ENCODE data around the gene TRRAP. TPM values are rescaled to one million over a fixed set of nuclear protein-coding genes. Genes with fewer than 3 reads are reported as not detected.

The TRRAP gene
- total and polyA plus RNA-seq, 2 of the 8 experiments (the other 6 are each of a cell fraction or from before 2014, with no cell fraction given): 21.7 to 48.6 TPM

DNA sequence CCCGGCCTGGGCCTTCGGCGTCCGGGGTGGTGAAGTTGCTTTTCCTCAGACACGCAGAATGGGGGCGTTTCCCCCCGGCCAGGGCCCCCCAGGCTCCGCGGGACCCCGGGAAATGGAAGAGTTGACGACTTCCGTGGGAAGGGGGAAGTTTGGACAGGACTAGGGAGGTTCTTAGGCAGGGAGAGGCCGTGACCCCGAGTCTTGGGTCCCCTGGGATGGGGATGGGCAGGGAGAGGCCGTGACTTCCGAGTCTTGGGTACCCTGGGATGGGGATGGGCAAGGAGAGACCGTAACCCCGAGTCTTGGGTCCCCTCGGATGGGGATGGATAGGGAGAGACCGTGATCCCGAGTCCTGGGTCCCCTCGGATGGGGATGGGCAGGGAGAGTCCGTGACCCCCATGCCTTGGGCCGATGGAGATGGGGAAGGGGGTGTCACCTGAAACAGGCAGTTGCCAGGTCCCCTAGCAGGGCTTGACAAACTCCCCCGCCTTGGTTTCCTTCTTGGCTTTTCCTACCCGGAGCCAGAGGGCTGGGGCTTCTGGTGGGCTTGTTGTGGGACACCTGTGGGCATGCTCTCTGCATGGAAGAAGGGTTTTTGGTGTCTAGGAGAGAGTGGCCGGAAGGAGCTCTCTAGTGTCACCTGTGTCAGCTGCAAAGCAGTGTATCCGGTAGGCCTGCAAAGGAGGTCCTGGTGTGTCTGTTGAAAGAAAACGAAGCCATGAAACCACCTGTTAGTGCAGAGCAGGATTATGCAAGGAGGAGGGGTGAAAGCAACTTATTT, 1.1 kb downstream of the TRRAP start:
- FAIRE-seq (no peak), DNase-seq (ENCODE audit: low read depth in 1 of 2, low spot score in 2 of 2) (peak in 1 of 2 experiments; percentile 50)
- WGBS, 2 experiments (ENCODE audit: extremely low coverage in 1 of 2, insufficient coverage in 1 of 2, insufficient read length in 1 of 2, insufficient replicate concordance in 2 of 2, low coverage in 1 of 2, low lambda C conversion rate in 2 of 2, missing lambda C conversion rate in 1 of 2): 30% methylated on average over 23 of the region's 29 CpGs; no CpG with 5 or more reads in 1 of the 2 experiments
- no peak overlapping the region for H4K91ac ChIP-seq (replicated peaks; ENCODE audit: insufficient read length, low read length)
- H3K14ac ChIP-seq (ENCODE audit: insufficient read length): no peak overlapping the region
- peak overlapping the region; percentile 52 to 67 (median 58); a peak in 6 of 7 replicates for H3K9ac ChIP-seq (replicated peaks in 1 of 4; ENCODE audit: extremely low read depth in 1 of 4, low read depth in 3 of 4, low read length in 3 of 4)
- peaks cover 5% of the 10 kb centered on the region for H3K79me1 ChIP-seq (ENCODE audit: low read depth, low read length)
- peaks cover 12 to 23% of the 10 kb centered on the region in 2 experiments for H3K79me2 ChIP-seq (ENCODE audit: control insufficient read depth in 1 of 2, insufficient read depth in 2 of 2, low read length in 2 of 2)
- no peak overlapping the region for H2AFZ ChIP-seq (ENCODE audit: low read length)
- peak overlapping the region; percentile 74 to 99 (median 80) for H3K4me3 ChIP-seq (ENCODE audit: extremely low read depth in 1 of 4, insufficient read depth in 2 of 4, low read depth in 3 of 4, low read length in 4 of 4)
- H2BK20ac ChIP-seq (ENCODE audit: low read length): no peak overlapping the region
- H3K4me1 ChIP-seq (replicated peaks in 1 of 4; ENCODE audit: control insufficient read depth in 3 of 4, insufficient read depth in 4 of 4, low read length in 3 of 4): peaks cover 0 to 13% (median 5%) of the 10 kb centered on the region in 4 experiments; a peak in 5 of 7 replicates
- H3K9me3 ChIP-seq (ENCODE audit: insufficient read depth in 2 of 2, low read depth in 1 of 2, low read length in 1 of 2): no peaks in the 10 kb centered on the region
- H2BK120ac ChIP-seq (replicated peaks; ENCODE audit: low read depth, low read length): no peak overlapping the region
- peak overlapping the region; percentile 32 for H3K56ac ChIP-seq (replicated peaks; ENCODE audit: insufficient read length, low read depth, low read length)
- no peak overlapping the region for H3K18ac ChIP-seq (ENCODE audit: extremely low read depth, low read length)
- 0 out of 2 replicates have a peak overlapping the region, but pooled peaks have one; percentile 29 for H3K27ac ChIP-seq (ENCODE audit: low read depth, low read length)
- ChIA-PET CTCF (ENCODE audit: partially characterized antibody) (interaction anchor here (0.6 to 2.4 kb wide), 18 partner anchors 8 to 1867 kb away, joined by 3 to 9 read pairs (median 3); no protein-coding TSS in a partner anchor), POLR2A (ENCODE audit: partially characterized antibody) (interaction anchor here (0.6 to 1.9 kb wide), 7 partner anchors 9 to 529 kb away, joined by 3 to 12 read pairs (median 3); partner anchors contain the start of genes BUD31, PDAP1 and TMEM130)
- no peak overlapping the region for H3K23ac ChIP-seq (ENCODE audit: insufficient read length)
- no peak overlapping the region for H4K8ac ChIP-seq (ENCODE audit: extremely low read depth, insufficient read depth, low read length)
- H2AK5ac ChIP-seq (ENCODE audit: low read depth, low read length): no peak overlapping the region
- H3K23me2 ChIP-seq (ENCODE audit: low read depth, low read length): peaks cover 6% of the 10 kb centered on the region
- H2BK5ac ChIP-seq (ENCODE audit: low read depth, low read length): no peak overlapping the region
- H4K20me1 ChIP-seq (replicated peaks in 1 of 2; ENCODE audit: control insufficient read depth in 1 of 2, insufficient read depth in 2 of 2, low read length in 2 of 2): peaks cover 6 to 14% of the 10 kb centered on the region in 2 experiments
- no peak overlapping the region for H4K5ac ChIP-seq (ENCODE audit: insufficient read length, low read depth, low read length)
- no peak overlapping the region for H2BK15ac ChIP-seq (ENCODE audit: low read length)
- H3K27me3 ChIP-seq (replicated peaks in 1 of 4; ENCODE audit: control insufficient read depth in 3 of 4, extremely low read depth in 1 of 4, insufficient read depth in 3 of 4, low read length in 3 of 4): no peaks in the 10 kb centered on the region
- H3K4ac ChIP-seq (replicated peaks; ENCODE audit: insufficient read length, low read depth, low read length): no peak overlapping the region
- no peak overlapping the region for H2BK12ac ChIP-seq (ENCODE audit: low read depth, low read length)
- peak overlapping the region; percentile 73 to 96 for H3K4me2 ChIP-seq (ENCODE audit: insufficient read depth in 1 of 2, low read depth in 2 of 2, low read length in 2 of 2)
- peaks cover 1 to 31% (median 26%) of the 10 kb centered on the region in 4 experiments for H3K36me3 ChIP-seq (ENCODE audit: control insufficient read depth in 2 of 4, insufficient read depth in 4 of 4, low read length in 3 of 4)
- TF ChIP-seq SIN3A (conservative IDR thresholded peaks at IDR 0.05 in 1 of 2, IDR thresholded peaks at IDR 0.05 in 1 of 2; ENCODE audit: low read depth in 1 of 2, low read length in 2 of 2) (0 out of 4 replicates have a peak, but pooled peaks of 1 of the 2 experiments have one; percentile 21), HDAC2 (IDR thresholded peaks at IDR 0.05; ENCODE audit: borderline replicate concordance in 1 of 2, low read depth in 2 of 2, low read length in 2 of 2) (0 out of 4 replicates have a peak, but pooled peaks of 1 of the 2 experiments have one; percentile 55), JUN (IDR thresholded peaks at IDR 0.05; ENCODE audit: low read depth, low read length) (no peak), SUZ12 (IDR thresholded peaks at IDR 0.05; ENCODE audit: low read length) (no peak), SP1 (IDR thresholded peaks at IDR 0.05; ENCODE audit: low read depth, low read length) (no peak), CHD2 (IDR thresholded peaks at IDR 0.05; ENCODE audit: low read length) (no peak)
- TF ChIP-seq, protein P1, sequence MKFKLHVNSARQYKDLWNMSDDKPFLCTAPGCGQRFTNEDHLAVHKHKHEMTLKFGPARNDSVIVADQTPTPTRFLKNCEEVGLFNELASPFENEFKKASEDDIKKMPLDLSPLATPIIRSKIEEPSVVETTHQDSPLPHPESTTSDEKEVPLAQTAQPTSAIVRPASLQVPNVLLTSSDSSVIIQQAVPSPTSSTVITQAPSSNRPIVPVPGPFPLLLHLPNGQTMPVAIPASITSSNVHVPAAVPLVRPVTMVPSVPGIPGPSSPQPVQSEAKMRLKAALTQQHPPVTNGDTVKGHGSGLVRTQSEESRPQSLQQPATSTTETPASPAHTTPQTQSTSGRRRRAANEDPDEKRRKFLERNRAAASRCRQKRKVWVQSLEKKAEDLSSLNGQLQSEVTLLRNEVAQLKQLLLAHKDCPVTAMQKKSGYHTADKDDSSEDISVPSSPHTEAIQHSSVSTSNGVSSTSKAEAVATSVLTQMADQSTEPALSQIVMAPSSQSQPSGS (IDR thresholded peaks at IDR 0.05; ENCODE audit: low read length): no peak

Measured in H1 (cell line).